DND-41 (cell line): ENCODE data around the gene TECPR1.

Source experiments
- EZH2 ChIP-seq: IDR thresholded peaks from 3 replicates; pipeline ENCODE4 v1.6.1; 2012; ENCODE audit warnings: borderline replicate concordance, low read depth, mild to moderate bottlenecking, moderate library complexity, low read length, inconsistent platforms; ENCODE audit not compliant: severe bottlenecking
- TF ChIP-seq, protein P1 (sequence below): IDR thresholded peaks from 2 replicates; pipeline ENCODE4 v1.5.1; 2012; ENCODE audit warnings: borderline replicate concordance, low read length, moderate library complexity, mild to moderate bottlenecking; ENCODE audit not compliant: poor library complexity, severe bottlenecking; ENCODE audit errors: extremely low read depth

- TF ChIP-seq, protein P1, sequence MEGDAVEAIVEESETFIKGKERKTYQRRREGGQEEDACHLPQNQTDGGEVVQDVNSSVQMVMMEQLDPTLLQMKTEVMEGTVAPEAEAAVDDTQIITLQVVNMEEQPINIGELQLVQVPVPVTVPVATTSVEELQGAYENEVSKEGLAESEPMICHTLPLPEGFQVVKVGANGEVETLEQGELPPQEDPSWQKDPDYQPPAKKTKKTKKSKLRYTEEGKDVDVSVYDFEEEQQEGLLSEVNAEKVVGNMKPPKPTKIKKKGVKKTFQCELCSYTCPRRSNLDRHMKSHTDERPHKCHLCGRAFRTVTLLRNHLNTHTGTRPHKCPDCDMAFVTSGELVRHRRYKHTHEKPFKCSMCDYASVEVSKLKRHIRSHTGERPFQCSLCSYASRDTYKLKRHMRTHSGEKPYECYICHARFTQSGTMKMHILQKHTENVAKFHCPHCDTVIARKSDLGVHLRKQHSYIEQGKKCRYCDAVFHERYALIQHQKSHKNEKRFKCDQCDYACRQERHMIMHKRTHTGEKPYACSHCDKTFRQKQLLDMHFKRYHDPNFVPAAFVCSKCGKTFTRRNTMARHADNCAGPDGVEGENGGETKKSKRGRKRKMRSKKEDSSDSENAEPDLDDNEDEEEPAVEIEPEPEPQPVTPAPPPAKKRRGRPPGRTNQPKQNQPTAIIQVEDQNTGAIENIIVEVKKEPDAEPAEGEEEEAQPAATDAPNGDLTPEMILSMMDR: no peak
- TF ChIP-seq EZH2: no peak
These were observed 48.8 kb upstream of the TECPR1 start for GRCh38 chr7:98300595-98301372.
